K562 (cell line): Measurements from ENCODE around the gene CBFA2T3. TPM values are rescaled to one million over a fixed set of nuclear protein-coding genes. Genes with fewer than 3 reads are reported as not detected.
A peak's percentile ranks its signal among the peaks of the same experiment; 100 is the strongest.

ENCODE experiments used
- ATAC-seq: fragments of 200-7000 bp; cut with Tn5 transposase; 3 replicates; pipeline ENCODE4 v1.9.1; 2020; ENCODE audit warnings: moderate library complexity
- BruUV-seq: library from RNA; stranded (reverse); fragments of 400-500 nt; replicated peaks from 2 replicates; lab custom pipeline; 2021; lab: Mats Ljungman, UMichigan
- CTCF ChIA-PET: fragments of 300-600 bp; formaldehyde crosslinking; extraction: SDS; loops from one replicate; lab custom pipeline; 2021; ENCODE audit warnings: low intra/inter-chr PET ratio; lab: Yijun Ruan, JAX
- POLR2A ChIA-PET: fragments of 300-600, 350-650 bp; sonication (Branson Sonifier 250); formaldehyde crosslinking; extraction: SDS; loops from one replicate; lab custom pipeline; 2021; ENCODE audit warnings: antibody characterized with exemption, inconsistent platforms; lab: Yijun Ruan, JAX
- DNase-seq, 4 experiments: peaks; one replicate each; pipeline versions ENCODE4 v3.0.0 to v3.0.0-alpha.2; 2011 to 2018; ENCODE audit warnings: low spot score in 3 of 4, mixed read lengths in 3 of 4; ENCODE audit errors: extremely low read depth in 1 of 4
- FAIRE-seq: peaks from 2 replicates; lab custom pipeline; 2011; peaks lifted over from hg19 to GRCh38; lab: Jason Lieb, UNC
- H2AFZ ChIP-seq: 2 replicates; pipeline ENCODE4 v1.6.0; 2011; ENCODE audit warnings: low read depth, low read length, control low read depth, inconsistent platforms
- H3K27ac ChIP-seq: fragments of 200-600 bp; 3 replicates; pipeline ENCODE4 v1.8.0; 2011; ENCODE audit warnings: low read depth, mild to moderate bottlenecking, control low read depth, inconsistent platforms, low read length, moderate library complexity, mixed read lengths; ENCODE audit errors: extremely low read depth
- H3K27me3 ChIP-seq, 2 experiments: fragments of 300-600 bp in 1 of 2; 2 replicates in 1 of 2; 3 replicates in 1 of 2; pipeline versions ENCODE4 v1.6.0 to v1.8.0; 2011; ENCODE audit warnings: inconsistent platforms in 2 of 2, low read length in 2 of 2, mild to moderate bottlenecking in 1 of 2, mixed read lengths in 1 of 2, moderate library complexity in 1 of 2; ENCODE audit not compliant: control insufficient read depth in 2 of 2, insufficient read depth in 2 of 2
- H3K36me3 ChIP-seq: fragments of 300-600 bp; 3 replicates; pipeline ENCODE4 v1.8.0; 2011; ENCODE audit warnings: mild to moderate bottlenecking, low read length, inconsistent platforms; ENCODE audit not compliant: control insufficient read depth, insufficient read depth
- H3K4me1 ChIP-seq, 2 experiments: fragments of 200-600 bp in 1 of 2; replicated peaks in 1 of 2; 2 replicates in 1 of 2; 3 replicates in 1 of 2; pipeline versions ENCODE4 v1.5.1 to v1.8.0; 2011; ENCODE audit warnings: inconsistent platforms in 2 of 2, low read length in 2 of 2, mild to moderate bottlenecking in 1 of 2, mixed read lengths in 1 of 2, moderate library complexity in 1 of 2; ENCODE audit not compliant: control insufficient read depth in 2 of 2, insufficient read depth in 2 of 2
- H3K4me2 ChIP-seq: 2 replicates; pipeline ENCODE4 v1.6.1; 2011; ENCODE audit warnings: low read length, control low read depth, inconsistent platforms, mixed read lengths; ENCODE audit not compliant: insufficient read depth
- H3K4me3 ChIP-seq: fragments of 200-600 bp; sonication (generic), shearing (Covaris generic); 2 replicates; pipeline ENCODE4 v1.5.1; 2016; ENCODE audit warnings: control low read depth, inconsistent platforms
- H3K79me2 ChIP-seq: fragments of 200-600 bp; 3 replicates; pipeline ENCODE4 v1.8.0; 2011; ENCODE audit warnings: low read length, inconsistent platforms; ENCODE audit not compliant: control insufficient read depth, insufficient read depth
- H3K9ac ChIP-seq, 2 experiments: 2 replicates each; pipeline versions ENCODE4 v1.6.0 to v1.6.1; 2011; ENCODE audit warnings: low read depth in 2 of 2, low read length in 2 of 2, control low read depth in 1 of 2, inconsistent platforms in 1 of 2, mild to moderate bottlenecking in 1 of 2, mixed read lengths in 1 of 2; ENCODE audit not compliant: insufficient read depth in 1 of 2
- H3K9me1 ChIP-seq: one replicate; pipeline ENCODE4 v1.6.0; 2011; ENCODE audit warnings: inconsistent platforms, mild to moderate bottlenecking, low read length, moderate library complexity; ENCODE audit not compliant: control insufficient read depth, insufficient read depth
- H3K9me3 ChIP-seq: replicated peaks from 2 replicates; pipeline ENCODE4 v1.5.1; 2011; ENCODE audit warnings: low read depth, low read length, inconsistent platforms; ENCODE audit not compliant: control insufficient read depth, insufficient read depth
- H4K20me1 ChIP-seq: replicated peaks from 2 replicates; pipeline ENCODE4 v1.6.1; 2011; ENCODE audit warnings: low read length, inconsistent platforms, mixed read lengths; ENCODE audit not compliant: control insufficient read depth, insufficient read depth
- BRCA1 ChIP-seq, 2 experiments: fragments of 450-650 bp in 1 of 2; sonication (generic) in 1 of 2; formaldehyde crosslinking in 1 of 2; IDR thresholded peaks; 2 replicates each; pipeline versions ENCODE4 v1.5.0 to v1.6.1; 2017 to 2020; ENCODE audit warnings: mild to moderate bottlenecking in 1 of 2, missing genetic modification reagents in 1 of 2
- DPF2 ChIP-seq: fragments of 450-650 bp; IDR thresholded peaks from 2 replicates; pipeline ENCODE4 v1.6.1; 2016
- EP400 ChIP-seq: fragments of 450-650 bp; IDR thresholded peaks from 2 replicates; pipeline ENCODE4 v1.6.1; 2017; ENCODE audit warnings: antibody characterized with exemption, mild to moderate bottlenecking, moderate library complexity
- IRF1 ChIP-seq: sonication (generic); formaldehyde crosslinking; IDR thresholded peaks from 2 replicates; pipeline ENCODE4 v1.8.0; 2022; ENCODE audit warnings: missing genetic modification reagents, mild to moderate bottlenecking, borderline replicate concordance
- OTX1 ChIP-seq: fragments of 450-650 bp; formaldehyde crosslinking; IDR thresholded peaks from 2 replicates; pipeline ENCODE4 v1.4.0; 2022; ENCODE audit warnings: mild to moderate bottlenecking
- RBFOX2 ChIP-seq: fragments of 200-400 bp; formaldehyde crosslinking; IDR thresholded peaks from 2 replicates; pipeline ENCODE4 v1.6.1; 2017; ENCODE audit warnings: low read depth, mild to moderate bottlenecking, low read length, moderate library complexity
- REST ChIP-seq, 2 experiments: fragments of 450-650 bp; formaldehyde crosslinking in 1 of 2; IDR thresholded peaks; 2 replicates each; pipeline versions ENCODE4 v1.4.0 to v1.6.1; 2014 to 2020; ENCODE audit warnings: mild to moderate bottlenecking in 2 of 2, borderline replicate concordance in 1 of 2, low read depth in 1 of 2
- ZC3H8 ChIP-seq: fragments of 450-650 bp; IDR thresholded peaks from 2 replicates; pipeline ENCODE4 v1.6.1; 2017
- ZKSCAN8 ChIP-seq: fragments of 200-800 bp; sonication (Bioruptor generic); IDR thresholded peaks from 2 replicates; pipeline ENCODE4 v1.6.1; 2016; ENCODE audit warnings: missing genetic modification characterization, missing compliant biosample characterization
- ZNF143 ChIP-seq: sonication (generic); formaldehyde crosslinking; IDR thresholded peaks from 2 replicates; pipeline ENCODE4 v1.9.0; 2022; ENCODE audit warnings: mild to moderate bottlenecking, missing genetic modification reagents
- WGBS: fragments of 100-300 bp; shearing (Covaris generic); methylation state at CpG from one replicate; pipeline ENCODE4 v1.1.6; 2016; ENCODE audit warnings: low coverage, mixed read lengths; ENCODE audit not compliant: insufficient coverage; ENCODE audit errors: missing lambda C conversion rate; 5-methylcytosine and 5-hydroxymethylcytosine counted together
- in situ Hi-C: fragments of 300-500 bp; cut with MboI; formaldehyde crosslinking; loops from 4 replicates; pipeline ENCODE4 v1.15.0; 2018; ENCODE audit warnings: inconsistent platforms, mixed read lengths
- intact Hi-C: fragments of 100-400 bp; cut with micrococcal nuclease; formaldehyde crosslinking; loops from 2 replicates; pipeline ENCODE4 v1.14.2; 2022
- polyA plus RNA-seq, 8 experiments: library from polyadenylated mRNA; depleted of rRNA in 4 of 8; stranded (reverse) in 5 of 8; unstranded in 3 of 8; fragments of >200 nt; fragmentation: Nextera tagmentation in 2 of 8; fragmentation: Illumina TruSeq in 1 of 8; extraction: Ambion mirVana in 2 of 8; extraction: Trizol in 1 of 8; gene quantifications; 2 replicates each; pipeline versions ENCODE4 v1.2.1 to v1.2.3, GENCODE V29; 2011 to 2014; ENCODE audit warnings: inconsistent platforms in 1 of 8, missing spikeins in 1 of 8
- total RNA-seq, 7 experiments: library from RNA; depleted of rRNA in 6 of 7; stranded (reverse); fragments of >200 nt in 6 of 7; fragmentation: Illumina TruSeq in 2 of 7; extraction: Trizol in 2 of 7; gene quantifications; 2 replicates each; pipeline versions ENCODE4 v1.2.1 to v1.2.3, GENCODE V29; 2011 to 2021; ENCODE audit warnings: low replicate concordance in 1 of 7

The CBFA2T3 gene
- total and polyA plus RNA-seq, 9 of the 15 experiments (the other 6 are each of a cell fraction or from before 2014, with no cell fraction given) = 2.3 to 145 (median 6.7) TPM

- no TSS peak for BruUV-seq
- TF ChIP-seq ZNF143 = no peak
- no peak for TF ChIP-seq OTX1 (CRISPR knock-in tag)
- TF ChIP-seq REST (IDR thresholded peaks at IDR 0.05; ENCODE audit: borderline replicate concordance) = peak; percentile 37; the same call in 1 of the 2 replicates
- TF ChIP-seq REST (CRISPR knock-in tag; IDR thresholded peaks at IDR 0.05; ENCODE audit: low read depth) = no peak
- TF ChIP-seq DPF2 = 0 out of 2 replicates have a peak, but pooled peaks have one; percentile 19
- no peak for TF ChIP-seq IRF1 (CRISPR knock-in tag)
- no peak for TF ChIP-seq EP400
- peak; percentile 65 for TF ChIP-seq RBFOX2
- TF ChIP-seq BRCA1 (IDR thresholded peaks at IDR 0.05) = no peak
- no peak for TF ChIP-seq BRCA1 (CRISPR knock-in tag; IDR thresholded peaks at IDR 0.05)
- no peak for TF ChIP-seq ZC3H8
- no peak for TF ChIP-seq ZKSCAN8 (CRISPR knock-in tag)
Observed at GRCh38 chr16:88973007-88973410, 4.0 kb downstream of the CBFA2T3 start.

More at GRCh38 chr16:88973007-88973410, 4.0 kb downstream of the CBFA2T3 start:
- H3K9ac ChIP-seq = peak overlapping the region; percentile 90 to 96
- no peaks in the 10 kb centered on the region for H3K9me1 ChIP-seq
- no peaks in the 10 kb centered on the region for H3K9me3 ChIP-seq
- peaks cover 100% of the 10 kb centered on the region for H3K79me2 ChIP-seq
- no peaks in the 10 kb centered on the region for H3K27me3 ChIP-seq
- H3K4me3 ChIP-seq = peak overlapping the region; percentile 85
- in situ Hi-C loops (no loop called here), intact Hi-C loops (loop anchor here (10.0 kb wide), 1 partner anchor 192 kb away; no protein-coding TSS in a partner anchor)
- peak; percentile 67 for FAIRE-seq
- DNase-seq = peak; percentile 78 to 90 (median 86)
- H3K36me3 ChIP-seq = peaks cover 79% of the 10 kb centered on the region; the same call in 2 of the 3 replicates
- peak overlapping the region; percentile 90 for H3K4me2 ChIP-seq
- peak overlapping the region; percentile 98; the same call in 2 of the 3 replicates for H3K27ac ChIP-seq
- H2AFZ ChIP-seq = no peak overlapping the region
- peaks cover 25 to 99% of the 10 kb centered on the region in 2 experiments for H3K4me1 ChIP-seq
- ChIA-PET POLR2A (interaction anchor here (0.6 to 1.6 kb wide), 2 partner anchors 15 to 518 kb away, joined by 3 read pairs; no protein-coding TSS in a partner anchor), CTCF (no interaction called here)
- ATAC-seq = peak; percentile 57
- peaks cover 51% of the 10 kb centered on the region for H4K20me1 ChIP-seq
- 3% methylated on average over 15 of the region's 15 CpGs for WGBS
